GM12878 (cell line): Measurements from ENCODE around the gene KRTAP10-6.
"Not testable (repeated sequence)": the region's sequence is repeated elsewhere in the genome, so short reads cannot be mapped to it uniquely, and the experiment has no call there.

Experiments
- CEBPB ChIP-seq, 2 experiments: fragments of 150-350 bp in 1 of 2; IDR thresholded peaks; 2 replicates each; pipeline ENCODE4 v1.6.1; 2012 to 2014; ENCODE audit warnings: low read depth in 2 of 2, low read length in 2 of 2, borderline replicate concordance in 1 of 2, inconsistent platforms in 1 of 2
- CREM ChIP-seq: IDR thresholded peaks from 2 replicates; pipeline ENCODE4 v1.6.1; 2014; ENCODE audit warnings: antibody characterized with exemption, low read depth
- JUND ChIP-seq: IDR thresholded peaks from 2 replicates; pipeline ENCODE4 v1.6.1; 2012; ENCODE audit warnings: low read depth, mild to moderate bottlenecking, low read length, improper control_type of control experiment, moderate library complexity
- NR2C2 ChIP-seq: IDR thresholded peaks from 2 replicates; pipeline ENCODE4 v1.6.1; 2011; ENCODE audit warnings: borderline replicate concordance, low read depth; ENCODE audit not compliant: control insufficient read depth, insufficient read length
- POLR2AphosphoS2 ChIP-seq: IDR thresholded peaks from 2 replicates; pipeline ENCODE4 v1.6.1; 2011; ENCODE audit warnings: low read depth, mild to moderate bottlenecking, low read length, improper control_type of control experiment, moderate library complexity
- POLR2AphosphoS5 ChIP-seq: IDR thresholded peaks from 2 replicates; pipeline ENCODE4 v1.6.1; 2011; ENCODE audit warnings: mild to moderate bottlenecking, low read length, inconsistent platforms
- RAD21 ChIP-seq: IDR thresholded peaks from 2 replicates; pipeline ENCODE4 v1.6.1; 2011; ENCODE audit warnings: mild to moderate bottlenecking, low read depth, low read length, moderate library complexity; ENCODE audit not compliant: insufficient read depth
- SMAD1 ChIP-seq: fragments of 450-650 bp; IDR thresholded peaks from 2 replicates; pipeline ENCODE4 v1.6.1; 2018; ENCODE audit warnings: mild to moderate bottlenecking, low read depth; ENCODE audit not compliant: partially characterized antibody
- TAF1 ChIP-seq: IDR thresholded peaks from 2 replicates; pipeline ENCODE4 v1.6.1; 2011; ENCODE audit warnings: mild to moderate bottlenecking, low read depth, low read length, borderline replicate concordance
- ZNF24 ChIP-seq: fragments of 450-650 bp; IDR thresholded peaks from 2 replicates; pipeline ENCODE4 v1.6.1; 2017; ENCODE audit warnings: antibody characterized with exemption, mild to moderate bottlenecking

GRCh38 chr21:44601091-44601490, 8.8 kb upstream of the KRTAP10-6 start:
- TF ChIP-seq SMAD1; POLR2AphosphoS2; JUND; POLR2AphosphoS5; ZNF24; TAF1; NR2C2; CEBPB (IDR thresholded peaks at IDR 0.05; ENCODE audit: borderline replicate concordance in 1 of 2, low read depth in 2 of 2, low read length in 2 of 2); RAD21; CREM: not testable (repeated sequence)
